K562 (cell line): ENCODE results near the gene PPM1F. TPM values are rescaled to one million over a fixed set of nuclear protein-coding genes. Genes with fewer than 3 reads are reported as not detected.

Source experiments
- ARID1B ChIP-seq: fragments of 450-650 bp; IDR thresholded peaks from 2 replicates; pipeline ENCODE4 v1.6.1; 2016; ENCODE audit warnings: antibody characterized with exemption, mild to moderate bottlenecking, inconsistent platforms
- ATF1 ChIP-seq, 2 experiments: fragments of 450-650 bp in 1 of 2; IDR thresholded peaks; 2 replicates each; pipeline ENCODE4 v1.6.1; 2016; ENCODE audit warnings: missing compliant biosample characterization in 1 of 2, missing genetic modification characterization in 1 of 2
- BDP1 ChIP-seq: IDR thresholded peaks from 3 replicates; pipeline ENCODE4 v1.6.1; 2011; ENCODE audit not compliant: insufficient read length, insufficient read depth
- DPF2 ChIP-seq: fragments of 450-650 bp; IDR thresholded peaks from 2 replicates; pipeline ENCODE4 v1.6.1; 2016
- EGR1 ChIP-seq: fragments of 450-650 bp; conservative IDR thresholded peaks from 2 replicates; pipeline ENCODE4 v1.6.1; 2017; ENCODE audit warnings: mild to moderate bottlenecking
- FOXM1 ChIP-seq, 2 experiments: fragments of 450-650 bp in 1 of 2; sonication (generic) in 1 of 2; formaldehyde crosslinking in 1 of 2; IDR thresholded peaks; 2 replicates each; pipeline versions ENCODE4 v1.6.1 to v1.9.0; 2017 to 2022; ENCODE audit warnings: low read depth in 2 of 2, mild to moderate bottlenecking in 2 of 2, missing genetic modification reagents in 1 of 2, moderate library complexity in 1 of 2
- GTF2E2 ChIP-seq: fragments of 200-800 bp; sonication (Bioruptor generic); IDR thresholded peaks from 2 replicates; pipeline ENCODE4 v1.6.1; 2016; ENCODE audit warnings: missing genetic modification characterization, missing compliant biosample characterization
- HMGN3 ChIP-seq: IDR thresholded peaks from 2 replicates; pipeline ENCODE4 v1.6.1; 2011; ENCODE audit warnings: borderline replicate concordance, low read depth, mild to moderate bottlenecking, mixed read lengths, low read length; ENCODE audit not compliant: insufficient read length; ENCODE audit errors: extremely low read depth
- KDM2B ChIP-seq: fragments of 250-450 bp; sonication (Bioruptor Pico); IDR thresholded peaks from 2 replicates; pipeline ENCODE4 v1.8.0; 2021; ENCODE audit warnings: mild to moderate bottlenecking, moderate library complexity
- KLF10 ChIP-seq: fragments of 250-450 bp; sonication (Bioruptor Pico); IDR thresholded peaks from 2 replicates; pipeline ENCODE4 v1.6.1; 2021; ENCODE audit warnings: matching md5 sums
- LEF1 ChIP-seq: fragments of 450-650 bp; IDR thresholded peaks from 2 replicates; pipeline ENCODE4 v1.6.1; 2016; ENCODE audit warnings: mild to moderate bottlenecking
- MAZ ChIP-seq, 2 experiments: fragments of 450-650 bp in 1 of 2; sonication (generic) in 1 of 2; formaldehyde crosslinking; IDR thresholded peaks in 1 of 2; conservative IDR thresholded peaks in 1 of 2; 2 replicates each; pipeline versions ENCODE4 v1.4.0 to v1.5.0; 2020; ENCODE audit warnings: mild to moderate bottlenecking in 1 of 2, missing genetic modification reagents in 1 of 2
- NFE2 ChIP-seq: IDR thresholded peaks from 2 replicates; pipeline ENCODE4 v1.6.1; 2014; ENCODE audit warnings: antibody characterized with exemption, low read depth
- PHB ChIP-seq: fragments of 250-450 bp; sonication (Bioruptor Pico); IDR thresholded peaks from 2 replicates; pipeline ENCODE4 v1.5.0; 2021
- SETDB1 ChIP-seq: IDR thresholded peaks from one replicate; pipeline ENCODE4 v1.6.1; 2012; ENCODE audit warnings: low read length, control low read depth, inconsistent platforms
- SIN3A ChIP-seq, 2 experiments: fragments of 150-350 bp in 1 of 2; IDR thresholded peaks; 2 replicates each; pipeline ENCODE4 v1.6.1; 2011 to 2016; ENCODE audit warnings: borderline replicate concordance in 2 of 2, low read depth in 2 of 2, low read length in 2 of 2, mild to moderate bottlenecking in 2 of 2, moderate library complexity in 2 of 2; ENCODE audit not compliant: control insufficient read depth in 1 of 2
- SREBF2 ChIP-seq: sonication (generic); formaldehyde crosslinking; IDR thresholded peaks from 2 replicates; pipeline ENCODE4 v1.4.0; 2020; ENCODE audit warnings: mild to moderate bottlenecking, missing genetic modification reagents
- TEAD4 ChIP-seq, 2 experiments: sonication (generic) in 1 of 2; formaldehyde crosslinking in 1 of 2; IDR thresholded peaks; 2 replicates each; pipeline versions ENCODE4 v1.6.1 to v1.8.0; 2012 to 2022; ENCODE audit warnings: borderline replicate concordance in 1 of 2, inconsistent platforms in 1 of 2, low read length in 1 of 2, mild to moderate bottlenecking in 1 of 2, missing genetic modification reagents in 1 of 2
- YY1 ChIP-seq, 3 experiments: IDR thresholded peaks; 2 replicates each; pipeline ENCODE4 v1.6.1; 2011; ENCODE audit warnings: low read length in 2 of 3, mild to moderate bottlenecking in 2 of 3, moderate library complexity in 2 of 3, borderline replicate concordance in 1 of 3, control low read depth in 1 of 3, low read depth in 1 of 3; ENCODE audit not compliant: insufficient read depth in 3 of 3, insufficient replicate concordance in 2 of 3, control insufficient read depth in 1 of 3, insufficient read length in 1 of 3; ENCODE audit errors: extremely low read depth in 1 of 3
- ZBTB17 ChIP-seq: fragments of 450-650 bp; formaldehyde crosslinking; IDR thresholded peaks from 2 replicates; pipeline ENCODE4 v1.4.0; 2020; ENCODE audit warnings: mild to moderate bottlenecking
- ZNF124 ChIP-seq: sonication (generic); formaldehyde crosslinking; IDR thresholded peaks from 2 replicates; pipeline ENCODE4 v1.8.1; 2022; ENCODE audit warnings: missing genetic modification reagents
- ZNF143 ChIP-seq: sonication (generic); formaldehyde crosslinking; IDR thresholded peaks from 2 replicates; pipeline ENCODE4 v1.9.0; 2022; ENCODE audit warnings: mild to moderate bottlenecking, missing genetic modification reagents
- ZNF184 ChIP-seq: sonication (generic); formaldehyde crosslinking; IDR thresholded peaks from 2 replicates; pipeline ENCODE4 v1.5.0; 2020; ENCODE audit warnings: missing genetic modification reagents
- ZNF354B ChIP-seq: fragments of 250-450 bp; sonication (Bioruptor Pico); IDR thresholded peaks from 2 replicates; pipeline ENCODE4 v1.4.0; 2020
- ZNF444 ChIP-seq: fragments of 250-450 bp; sonication (Bioruptor Pico); IDR thresholded peaks from 2 replicates; pipeline ENCODE4 v1.4.0; 2020; ENCODE audit warnings: mild to moderate bottlenecking, moderate library complexity
- ZNF717 ChIP-seq: fragments of 250-450 bp; sonication (Bioruptor Pico); IDR thresholded peaks from 2 replicates; pipeline ENCODE4 v1.5.0; 2021
- polyA plus RNA-seq, 8 experiments: library from polyadenylated mRNA; depleted of rRNA in 4 of 8; stranded (reverse) in 5 of 8; unstranded in 3 of 8; fragments of >200 nt; fragmentation: Nextera tagmentation in 2 of 8; fragmentation: Illumina TruSeq in 1 of 8; extraction: Ambion mirVana in 2 of 8; extraction: Trizol in 1 of 8; gene quantifications; 2 replicates each; pipeline versions ENCODE4 v1.2.1 to v1.2.3, GENCODE V29; 2011 to 2014; ENCODE audit warnings: inconsistent platforms in 1 of 8, missing spikeins in 1 of 8
- total RNA-seq, 7 experiments: library from RNA; depleted of rRNA in 6 of 7; stranded (reverse); fragments of >200 nt in 6 of 7; fragmentation: Illumina TruSeq in 2 of 7; extraction: Trizol in 2 of 7; gene quantifications; 2 replicates each; pipeline versions ENCODE4 v1.2.1 to v1.2.3, GENCODE V29; 2011 to 2021; ENCODE audit warnings: low replicate concordance in 1 of 7
- TF ChIP-seq, protein P1 (sequence below), 2 experiments: fragments of 250-450 bp in 1 of 2; fragments of 450-650 bp in 1 of 2; sonication (Bioruptor Pico) in 1 of 2; IDR thresholded peaks; 2 replicates each; pipeline versions ENCODE4 v1.6.1 to v1.8.0; 2016 to 2021; ENCODE audit warnings: mild to moderate bottlenecking in 2 of 2, moderate library complexity in 2 of 2, missing compliant biosample characterization in 1 of 2, missing genetic modification characterization in 1 of 2
- TF ChIP-seq, protein P2 (sequence below): sonication (generic); formaldehyde crosslinking; IDR thresholded peaks from 2 replicates; pipeline ENCODE4 v1.8.0; 2022; ENCODE audit warnings: mild to moderate bottlenecking, low read depth, missing genetic modification reagents
- TF ChIP-seq, protein P3 (sequence below): sonication (generic); formaldehyde crosslinking; IDR thresholded peaks from 2 replicates; pipeline ENCODE4 v1.9.0; 2022; ENCODE audit warnings: mild to moderate bottlenecking, missing genetic modification reagents

PPM1F gene
- total and polyA plus RNA-seq, 9 of the 15 experiments (the other 6 are each of a cell fraction or from before 2014, with no cell fraction given) = 2.1 to 159 (median 64.0) TPM

DNA sequence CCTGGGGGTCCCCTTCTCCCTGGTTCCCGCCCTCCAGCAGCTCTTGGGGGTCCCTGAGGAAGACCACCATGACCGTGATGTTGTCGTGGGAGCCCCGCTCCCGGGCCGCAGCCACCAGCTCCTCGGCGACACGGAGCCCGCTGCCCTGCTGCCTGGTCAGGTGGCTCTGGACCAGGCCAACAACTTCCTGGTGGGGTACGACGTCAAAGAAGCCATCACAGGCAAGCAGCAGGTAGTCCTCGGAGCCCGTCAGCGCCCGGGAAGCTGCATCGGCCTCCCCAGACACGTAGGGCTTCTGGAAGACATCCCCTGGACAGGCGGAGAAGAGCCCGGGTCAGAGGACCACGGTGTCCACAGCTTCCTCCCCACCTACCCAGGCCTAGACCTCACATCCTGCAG is 29.5 kb downstream of the PPM1F start (continued):
- TF ChIP-seq ZNF184 (CRISPR knock-in tag) (peak; percentile 3; the same call in 1 of the 2 replicates), TEAD4 (IDR thresholded peaks at IDR 0.05; ENCODE audit: low read length) (no peak), TEAD4 (CRISPR knock-in tag; IDR thresholded peaks at IDR 0.05; ENCODE audit: borderline replicate concordance) (peak; percentile 2; the same call in 1 of the 2 replicates), ARID1B (no peak), HMGN3 (peak; percentile 52), EGR1 (no peak), KLF10 (CRISPR knock-in tag) (no peak), ZBTB17 (CRISPR knock-in tag) (no peak), GTF2E2 (no peak), ZNF717 (CRISPR knock-in tag) (no peak), BDP1 (no peak), ZNF143 (CRISPR knock-in tag) (0 out of 2 replicates have a peak, but pooled peaks have one; percentile 38), PHB (CRISPR knock-in tag) (no peak), MAZ (CRISPR knock-in tag; conservative IDR thresholded peaks at IDR 0.05 in 1 of 2, IDR thresholded peaks at IDR 0.05 in 1 of 2) (peak in 1 of 2 experiments; percentile 34; a peak in 1 of 4 replicates), NFE2 (no peak), SIN3A (IDR thresholded peaks at IDR 0.05; ENCODE audit: borderline replicate concordance in 2 of 2, control insufficient read depth in 1 of 2, low read depth in 2 of 2, low read length in 2 of 2) (no peak), ZNF124 (CRISPR knock-in tag) (no peak), ZNF354B (CRISPR knock-in tag) (no peak), LEF1 (no peak), SETDB1 (no peak), FOXM1 (IDR thresholded peaks at IDR 0.05; ENCODE audit: low read depth) (no peak), FOXM1 (CRISPR knock-in tag; IDR thresholded peaks at IDR 0.05; ENCODE audit: low read depth) (no peak), YY1 (IDR thresholded peaks at IDR 0.05; ENCODE audit: borderline replicate concordance in 1 of 3, control insufficient read depth in 1 of 3, extremely low read depth in 1 of 3, insufficient read depth in 3 of 3, insufficient read length in 1 of 3, insufficient replicate concordance in 2 of 3, low read depth in 1 of 3, low read length in 2 of 3) (peak in 1 of 3 experiments; percentile 18), ZNF444 (CRISPR knock-in tag) (no peak), DPF2 (no peak), KDM2B (CRISPR knock-in tag) (no peak), ATF1 (CRISPR knock-in tag; IDR thresholded peaks at IDR 0.05) (0 out of 2 replicates have a peak, but pooled peaks have one; percentile 27), ATF1 (tag; IDR thresholded peaks at IDR 0.05) (no peak), SREBF2 (CRISPR knock-in tag) (no peak)
- TF ChIP-seq, protein P1, sequence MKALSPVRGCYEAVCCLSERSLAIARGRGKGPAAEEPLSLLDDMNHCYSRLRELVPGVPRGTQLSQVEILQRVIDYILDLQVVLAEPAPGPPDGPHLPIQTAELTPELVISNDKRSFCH (CRISPR knock-in tag; IDR thresholded peaks at IDR 0.05) = no peak
- TF ChIP-seq, protein P1 (tag; IDR thresholded peaks at IDR 0.05) = no peak
- TF ChIP-seq, protein P2, sequence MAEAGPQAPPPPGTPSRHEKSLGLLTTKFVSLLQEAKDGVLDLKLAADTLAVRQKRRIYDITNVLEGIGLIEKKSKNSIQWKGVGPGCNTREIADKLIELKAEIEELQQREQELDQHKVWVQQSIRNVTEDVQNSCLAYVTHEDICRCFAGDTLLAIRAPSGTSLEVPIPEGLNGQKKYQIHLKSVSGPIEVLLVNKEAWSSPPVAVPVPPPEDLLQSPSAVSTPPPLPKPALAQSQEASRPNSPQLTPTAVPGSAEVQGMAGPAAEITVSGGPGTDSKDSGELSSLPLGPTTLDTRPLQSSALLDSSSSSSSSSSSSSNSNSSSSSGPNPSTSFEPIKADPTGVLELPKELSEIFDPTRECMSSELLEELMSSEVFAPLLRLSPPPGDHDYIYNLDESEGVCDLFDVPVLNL (CRISPR knock-in tag) = 0 out of 2 replicates have a peak, but pooled peaks have one; percentile 39
- TF ChIP-seq, protein P3, sequence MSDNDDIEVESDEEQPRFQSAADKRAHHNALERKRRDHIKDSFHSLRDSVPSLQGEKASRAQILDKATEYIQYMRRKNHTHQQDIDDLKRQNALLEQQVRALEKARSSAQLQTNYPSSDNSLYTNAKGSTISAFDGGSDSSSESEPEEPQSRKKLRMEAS (CRISPR knock-in tag) = peak; percentile 41
